ENCODE measurements around the gene GLUD1. TPM values are rescaled to one million over a fixed set of nuclear protein-coding genes. Genes with fewer than 3 reads are reported as not detected.
A peak's percentile ranks its signal among the peaks of the same experiment; 100 is the strongest.
"Not testable (repeated sequence)": the region's sequence is repeated elsewhere in the genome, so short reads cannot be mapped to it uniquely, and the experiment has no call there.

Gene GLUD1
- polyA plus RNA-seq, 6 donors from 2014 or later = 90.7 to 158 (median 104) TPM

GRCh38 chr10:87019066-87019465, 75.6 kb downstream of the GLUD1 start:
- H3K27ac Mint-ChIP-seq; DNase-seq; H3K9me3 Mint-ChIP-seq; ATAC-seq (ENCODE audit: low read depth in 2 of 2); H3K4me3 Mint-ChIP-seq; H3K4me1 Mint-ChIP-seq; H3K36me3 Mint-ChIP-seq: not testable (repeated sequence)
- peaks cover 0 to 10% (median 0%) of the 10 kb centered on the region in 3 donors for H3K27me3 Mint-ChIP-seq

- not testable (repeated sequence) for H3K27ac Mint-ChIP-seq; H3K4me3 Mint-ChIP-seq; H3K4me1 Mint-ChIP-seq; ATAC-seq (ENCODE audit: low read depth in 2 of 2); H3K36me3 Mint-ChIP-seq; DNase-seq; H3K9me3 Mint-ChIP-seq
- H3K27me3 Mint-ChIP-seq = peaks cover 0 to 10% (median 0%) of the 10 kb centered on the region in 3 donors
These were observed 76.5 kb downstream of the GLUD1 start for GRCh38 chr10:87018127-87018526.

GRCh38 chr10:87014986-87015716, 79.5 kb downstream of the GLUD1 start:
- H3K27me3 Mint-ChIP-seq = peaks cover 0 to 10% (median 0%) of the 10 kb centered on the region in 3 donors
- H3K4me3 Mint-ChIP-seq; H3K4me1 Mint-ChIP-seq; ATAC-seq (ENCODE audit: low read depth in 2 of 2); H3K27ac Mint-ChIP-seq; H3K9me3 Mint-ChIP-seq; DNase-seq; H3K36me3 Mint-ChIP-seq: not testable (repeated sequence)

- Mint-ChIP-seq H3K27me3 (peaks cover 0 to 10% (median 0%) of the 10 kb centered on the region in 3 donors), H3K4me3 (peak overlapping the region in 1 of 8 donors; percentile 44)
- not testable (repeated sequence) for ATAC-seq (ENCODE audit: low read depth in 2 of 2); H3K4me1 Mint-ChIP-seq; H3K9me3 Mint-ChIP-seq; H3K36me3 Mint-ChIP-seq; H3K27ac Mint-ChIP-seq
- peak; percentile 3 for DNase-seq
These were observed 81.1 kb downstream of the GLUD1 start for GRCh38 chr10:87013528-87013927.

- not testable (repeated sequence) for H3K27ac Mint-ChIP-seq; H3K27me3 Mint-ChIP-seq; DNase-seq; H3K36me3 Mint-ChIP-seq; H3K4me3 Mint-ChIP-seq; H3K9me3 Mint-ChIP-seq; H3K4me1 Mint-ChIP-seq; ATAC-seq (ENCODE audit: low read depth in 2 of 2)
These were observed 85.4 kb downstream of the GLUD1 start for GRCh38 chr10:87009134-87009696.

GRCh38 chr10:87008303-87008702, 86.3 kb downstream of the GLUD1 start:
- H3K4me1 Mint-ChIP-seq; H3K27ac Mint-ChIP-seq; H3K9me3 Mint-ChIP-seq; H3K36me3 Mint-ChIP-seq; DNase-seq; H3K27me3 Mint-ChIP-seq; H3K4me3 Mint-ChIP-seq; ATAC-seq (ENCODE audit: low read depth in 2 of 2): not testable (repeated sequence)

GRCh38 chr10:87007674-87008073, 87.0 kb downstream of the GLUD1 start:
- not testable (repeated sequence) for H3K36me3 Mint-ChIP-seq; ATAC-seq (ENCODE audit: low read depth in 2 of 2)

GRCh38 chr10:87007124-87007523, 87.5 kb downstream of the GLUD1 start:
- not testable (repeated sequence) for H3K27ac Mint-ChIP-seq; ATAC-seq (ENCODE audit: low read depth in 2 of 2); H3K36me3 Mint-ChIP-seq; DNase-seq; H3K4me3 Mint-ChIP-seq; H3K4me1 Mint-ChIP-seq; H3K9me3 Mint-ChIP-seq; H3K27me3 Mint-ChIP-seq

More at GRCh38 chr10:87007674-87008073, 87.0 kb downstream of the GLUD1 start:
- not testable (repeated sequence) for H3K4me3 Mint-ChIP-seq, H3K27me3 Mint-ChIP-seq, H3K9me3 Mint-ChIP-seq, H3K4me1 Mint-ChIP-seq, H3K27ac Mint-ChIP-seq, DNase-seq

- H3K9me3 Mint-ChIP-seq = no peaks in the 10 kb centered on the region
- H3K27me3 Mint-ChIP-seq = peaks cover 0 to 4% (median 0%) of the 10 kb centered on the region in 3 donors
- no peak for ATAC-seq (ENCODE audit: low read depth in 2 of 2)
- H3K36me3 Mint-ChIP-seq = no peaks in the 10 kb centered on the region
- no peak for DNase-seq
- no peaks in the 10 kb centered on the region for H3K4me1 Mint-ChIP-seq
- H3K4me3 Mint-ChIP-seq = no peak overlapping the region
- H3K27ac Mint-ChIP-seq = no peak overlapping the region
These were observed 94.2 kb downstream of the GLUD1 start for GRCh38 chr10:87000491-87000890.

Other genes with a start within 250 kb of the GLUD1 start
- not detected for gene MMRN2, start 137.2 kb downstream of the GLUD1 start, polyA plus RNA-seq (ENCODE audit: low read depth in 6 of 6)
- gene SNCG, start 136.2 kb downstream of the GLUD1 start, polyA plus RNA-seq (ENCODE audit: low read depth in 6 of 6) = not detected
- not detected for gene ADIRF, start 126.4 kb downstream of the GLUD1 start, polyA plus RNA-seq (ENCODE audit: low read depth in 6 of 6)
- not detected for gene FAM25A, start 74.5 kb downstream of the GLUD1 start, polyA plus RNA-seq (ENCODE audit: low read depth in 6 of 6)
- gene SHLD2, start 363 bp upstream of the GLUD1 start, polyA plus RNA-seq (ENCODE audit: low read depth in 6 of 6) = 10 to 100 TPM in 5 of 6 donors, 1 to 10 TPM in 1; 8.6 to 18.1 (median 14.9) TPM
- gene NUTM2A, start 130.6 kb upstream of the GLUD1 start, polyA plus RNA-seq (ENCODE audit: low read depth in 6 of 6) = under 1 TPM in 3 of 6 donors, not detected in 3; 0.07 to 0.15 (median 0.08) TPM